Aorta (tissue), 5 donors: ENCODE measurements around the gene CDC5L. TPM values are rescaled to one million over a fixed set of nuclear protein-coding genes. Genes with fewer than 3 reads are reported as not detected.

Experiments used
- ATAC-seq: fragments of 200-7000 bp; cut with Tn5 transposase; one replicate; pipeline ENCODE4 v1.9.1; 2022; ENCODE audit warnings: moderate library complexity; ENCODE audit not compliant: low FRiP score
- DNase-seq, 2 donors: peaks; one replicate each; pipeline ENCODE4 v3.0.0-alpha.2; 2020
- H3K27ac ChIP-seq, 2 donors: one replicate each; pipeline ENCODE4 v1.5.1; 2013; ENCODE audit warnings: low read length in 2 of 2, mild to moderate bottlenecking in 2 of 2, moderate library complexity in 2 of 2, control low read depth in 1 of 2, inconsistent platforms in 1 of 2, low read depth in 1 of 2
- H3K27me3 ChIP-seq, 2 donors: one replicate each; pipeline ENCODE4 v1.6.1; 2013; ENCODE audit warnings: control low read depth in 1 of 2, low read length in 1 of 2, mild to moderate bottlenecking in 1 of 2, moderate library complexity in 1 of 2; ENCODE audit not compliant: insufficient read depth in 2 of 2, control insufficient read depth in 1 of 2
- H3K36me3 ChIP-seq, 2 donors: one replicate each; pipeline ENCODE4 v1.6.1; 2013; ENCODE audit warnings: control low read depth in 1 of 2, low read length in 1 of 2, mild to moderate bottlenecking in 1 of 2; ENCODE audit not compliant: insufficient read depth in 2 of 2, control insufficient read depth in 1 of 2
- H3K4me1 ChIP-seq, 2 donors: one replicate each; pipeline ENCODE4 v1.6.1; 2013; ENCODE audit warnings: low read length in 2 of 2, control low read depth in 1 of 2, mild to moderate bottlenecking in 1 of 2, moderate library complexity in 1 of 2; ENCODE audit not compliant: insufficient read depth in 2 of 2, control insufficient read depth in 1 of 2
- H3K4me3 ChIP-seq, 2 donors: one replicate each; pipeline ENCODE4 v1.5.1; 2013; ENCODE audit warnings: low read length in 2 of 2, control low read depth in 1 of 2, mild to moderate bottlenecking in 1 of 2
- H3K9me3 ChIP-seq: one replicate; pipeline ENCODE4 v1.6.1; 2013; ENCODE audit warnings: mild to moderate bottlenecking, low read length; ENCODE audit not compliant: control insufficient read depth
- WGBS, 2 donors: extraction: QIAGEN DNeasy Blood & Tissue Kit; methylation state at CpG; one replicate each; pipeline ENCODE4 v1.1.7; 2013; 5-methylcytosine and 5-hydroxymethylcytosine counted together
- intact Hi-C, 2 donors: fragments of 100-400 bp; cut with DNase I; formaldehyde crosslinking; loops; one replicate each; pipeline versions ENCODE4 v1.14.2 to v1.15.0; 2022
- polyA plus RNA-seq, 2 donors: library from polyadenylated mRNA; stranded (reverse); fragments of 200-250 nt; gene quantifications; one replicate each; pipeline ENCODE4 v1.2.3, GENCODE V29; 2013
- total RNA-seq, 2 donors: library from RNA; stranded (reverse); fragmentation: NEBNext Ultra II Directional; extraction: Animal tissue kit (Norgen Biotek cat#: 25700); gene quantifications; one replicate each; pipeline ENCODE4 v1.2.1, GENCODE V29; 2021
- donor health status: healthy with polysubstance abuse.
- donor health status: Bipolar disorder and iron deficiency.
- donor health status: DM: no; HTN: no; CAD: no.
- donor health status: DM: no; HTN: no; CAD: no.
- donor health status: DM: yes; HTN: yes; CAD: no.

CDC5L gene
- total and polyA plus RNA-seq, 4 donors = 7.0 to 22.6 (median 13.9) TPM

DNA sequence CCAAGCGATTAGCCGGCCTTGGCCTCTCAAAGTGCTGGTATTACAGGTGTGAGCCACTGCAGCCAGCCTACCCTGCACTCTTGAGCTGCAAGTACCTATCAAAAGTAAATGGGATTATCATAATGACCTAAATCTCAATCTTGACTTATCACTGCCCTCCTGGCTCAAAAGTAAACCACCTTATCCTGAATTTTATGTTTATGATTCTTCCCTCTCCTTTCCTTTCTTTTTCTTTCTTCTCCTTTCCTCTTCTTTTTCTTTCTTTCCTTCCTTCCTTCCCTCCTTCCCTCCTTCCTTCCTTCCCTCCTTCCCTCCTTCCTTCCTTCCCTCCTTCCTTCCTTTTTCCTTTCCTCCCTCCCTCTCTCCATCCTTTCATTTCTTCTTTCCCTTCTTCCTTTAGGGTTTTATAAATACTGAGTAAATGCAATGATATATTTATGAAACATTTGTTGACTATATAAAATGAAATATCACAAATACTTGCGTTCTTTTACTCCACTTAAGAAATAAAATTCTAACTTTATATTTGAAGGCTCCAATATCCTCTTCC, 24.1 kb upstream of the CDC5L start:
- Histone ChIP-seq H3K27ac (no peak overlapping the region), H3K9me3 (no peaks in the 10 kb centered on the region), H3K4me1 (no peaks in the 10 kb centered on the region), H3K27me3 (no peaks in the 10 kb centered on the region), H3K4me3 (no peak overlapping the region), H3K36me3 (no peaks in the 10 kb centered on the region)
- WGBS, 2 donors = 96 to 99% methylated on average over 3 of the region's 3 CpGs
- no peak for ATAC-seq
- intact Hi-C loops = no loop called here
- DNase-seq = no peak

DNA sequence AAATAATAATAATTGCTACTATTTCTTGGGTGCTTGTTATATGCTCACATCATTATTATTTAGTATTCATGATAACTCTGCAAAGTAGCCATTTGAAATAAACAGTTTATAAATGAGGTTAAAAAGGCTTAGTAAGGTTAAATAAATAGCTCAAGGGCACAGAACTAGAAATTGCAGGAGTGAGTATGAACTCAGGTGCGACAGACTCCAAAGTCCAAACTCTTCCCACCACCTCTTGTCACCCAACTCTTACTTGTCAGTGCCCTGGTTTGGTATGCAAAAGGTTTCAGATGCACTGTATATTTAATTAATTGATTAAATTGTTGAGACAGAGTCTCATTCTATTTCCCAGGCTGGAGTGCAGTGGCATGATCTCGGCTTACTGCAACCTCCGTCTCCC, 20.7 kb upstream of the CDC5L start:
- Histone ChIP-seq H3K27ac (no peak overlapping the region), H3K36me3 (no peaks in the 10 kb centered on the region), H3K9me3 (no peaks in the 10 kb centered on the region), H3K4me1 (no peaks in the 10 kb centered on the region), H3K27me3 (no peaks in the 10 kb centered on the region), H3K4me3 (no peak overlapping the region)
- no peak for DNase-seq
- no peak for ATAC-seq
- intact Hi-C loops = no loop called here
- WGBS, 2 donors = 90 to 92% methylated on average over 3 of the region's 3 CpGs

- 62 to 67% methylated on average over 2 of the region's 2 CpGs for WGBS, 2 donors
- no peak for ATAC-seq
These were observed 19.8 kb upstream of the CDC5L start for GRCh38 chr6:44367681-44368080.

GRCh38 chr6:44373051-44373450, 14.5 kb upstream of the CDC5L start:
- H3K27ac ChIP-seq = no peak overlapping the region
- no peaks in the 10 kb centered on the region for H3K9me3 ChIP-seq
- H3K27me3 ChIP-seq = no peaks in the 10 kb centered on the region
- H3K4me3 ChIP-seq = no peak overlapping the region
- DNase-seq (no peak), ATAC-seq (no peak)
- WGBS, 2 donors = 59 to 64% methylated on average over 3 of the region's 3 CpGs
- intact Hi-C loops = no loop called here
- H3K36me3 ChIP-seq = no peaks in the 10 kb centered on the region
- H3K4me1 ChIP-seq = no peaks in the 10 kb centered on the region

More at GRCh38 chr6:44367681-44368080, 19.8 kb upstream of the CDC5L start:
- intact Hi-C loops = no loop called here
- no peaks in the 10 kb centered on the region for H3K27me3 ChIP-seq
- no peak overlapping the region for H3K4me3 ChIP-seq
- H3K9me3 ChIP-seq = no peaks in the 10 kb centered on the region
- no peaks in the 10 kb centered on the region for H3K4me1 ChIP-seq
- no peak for DNase-seq
- H3K27ac ChIP-seq = no peak overlapping the region
- H3K36me3 ChIP-seq = no peaks in the 10 kb centered on the region

DNA sequence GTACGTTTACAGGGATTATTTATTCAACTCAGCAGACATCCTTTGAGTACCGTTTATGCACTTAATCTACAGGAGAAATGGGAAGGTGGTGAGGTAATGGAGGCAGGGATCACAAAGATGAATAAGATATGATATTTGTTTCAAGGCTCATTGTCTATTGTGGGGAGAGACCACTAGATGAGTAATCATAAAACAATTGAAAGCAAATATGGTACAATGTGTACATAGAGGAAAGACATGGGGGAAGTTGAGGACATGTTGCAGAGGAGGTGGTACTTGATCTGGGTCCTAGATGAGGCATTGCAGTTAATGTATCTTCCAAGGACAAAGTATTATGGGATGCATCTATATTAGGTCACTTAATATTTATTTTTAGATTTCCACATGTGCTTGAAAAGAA, 13.7 kb upstream of the CDC5L start:
- ATAC-seq = no peak
- H3K4me3 ChIP-seq = no peak overlapping the region
- DNase-seq = no peak
- H3K9me3 ChIP-seq = no peaks in the 10 kb centered on the region
- H3K27ac ChIP-seq = no peak overlapping the region
- H3K4me1 ChIP-seq = no peaks in the 10 kb centered on the region
- H3K27me3 ChIP-seq = no peaks in the 10 kb centered on the region
- 53 to 60% methylated on average over 2 of the region's 2 CpGs for WGBS, 2 donors
- intact Hi-C loops = no loop called here
- H3K36me3 ChIP-seq = no peaks in the 10 kb centered on the region

- intact Hi-C loops = no loop called here
- no peaks in the 10 kb centered on the region for H3K27me3 ChIP-seq
- DNase-seq = no peak
- no peak overlapping the region for H3K27ac ChIP-seq
- no peak for ATAC-seq
- no peaks in the 10 kb centered on the region for H3K9me3 ChIP-seq
- H3K4me1 ChIP-seq = no peaks in the 10 kb centered on the region
- WGBS, 2 donors = 86 to 88% methylated on average over 3 of the region's 3 CpGs
- H3K36me3 ChIP-seq = no peaks in the 10 kb centered on the region
- no peak overlapping the region for H3K4me3 ChIP-seq
These were observed 12.4 kb upstream of the CDC5L start for GRCh38 chr6:44375071-44375470.

- 85 to 89% methylated on average over 3 of the region's 3 CpGs for WGBS, 2 donors
- Histone ChIP-seq H3K36me3 (no peaks in the 10 kb centered on the region), H3K27me3 (no peaks in the 10 kb centered on the region), H3K9me3 (no peaks in the 10 kb centered on the region), H3K4me1 (no peaks in the 10 kb centered on the region), H3K4me3 (no peak overlapping the region), H3K27ac (no peak overlapping the region)
- ATAC-seq = no peak
- no peak for DNase-seq
- intact Hi-C loops = no loop called here
These were observed 10.0 kb upstream of the CDC5L start for GRCh38 chr6:44377484-44377883.

- DNase-seq = no peak
- H3K36me3 ChIP-seq = no peaks in the 10 kb centered on the region
- H3K4me1 ChIP-seq = no peaks in the 10 kb centered on the region
- no peaks in the 10 kb centered on the region for H3K9me3 ChIP-seq
- H3K4me3 ChIP-seq = no peak overlapping the region
- no peaks in the 10 kb centered on the region for H3K27me3 ChIP-seq
- intact Hi-C loops = no loop called here
- WGBS, 2 donors = 48 to 49% methylated on average over 1 of the region's 1 CpG
- ATAC-seq = no peak
- H3K27ac ChIP-seq = no peak overlapping the region
These were observed 9.5 kb upstream of the CDC5L start for GRCh38 chr6:44377971-44378370.

GRCh38 chr6:44381739-44382138, 5.8 kb upstream of the CDC5L start:
- Histone ChIP-seq H3K36me3 (no peaks in the 10 kb centered on the region), H3K4me1 (no peaks in the 10 kb centered on the region), H3K9me3 (no peaks in the 10 kb centered on the region), H3K27ac (no peak overlapping the region), H3K27me3 (no peaks in the 10 kb centered on the region), H3K4me3 (no peak overlapping the region)
- ATAC-seq = no peak
- intact Hi-C loops = no loop called here
- peak in 1 of 2 donors; percentile 48 for DNase-seq
- WGBS, 2 donors = 82 to 87% methylated on average over 2 of the region's 2 CpGs
